NCI-H1105 (cell line): ENCODE measurements around the gene MAGEA9B.
"Not testable (repeated sequence)": the region's sequence is repeated elsewhere in the genome, so short reads cannot be mapped to it uniquely, and the experiment has no call there.

Source experiments
- DNase-seq: peaks from one replicate; lab custom pipeline; 2025; lab: John Stamatoyannopoulos, UW

Gene MAGEA9B, protein sequence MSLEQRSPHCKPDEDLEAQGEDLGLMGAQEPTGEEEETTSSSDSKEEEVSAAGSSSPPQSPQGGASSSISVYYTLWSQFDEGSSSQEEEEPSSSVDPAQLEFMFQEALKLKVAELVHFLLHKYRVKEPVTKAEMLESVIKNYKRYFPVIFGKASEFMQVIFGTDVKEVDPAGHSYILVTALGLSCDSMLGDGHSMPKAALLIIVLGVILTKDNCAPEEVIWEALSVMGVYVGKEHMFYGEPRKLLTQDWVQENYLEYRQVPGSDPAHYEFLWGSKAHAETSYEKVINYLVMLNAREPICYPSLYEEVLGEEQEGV

DNA sequence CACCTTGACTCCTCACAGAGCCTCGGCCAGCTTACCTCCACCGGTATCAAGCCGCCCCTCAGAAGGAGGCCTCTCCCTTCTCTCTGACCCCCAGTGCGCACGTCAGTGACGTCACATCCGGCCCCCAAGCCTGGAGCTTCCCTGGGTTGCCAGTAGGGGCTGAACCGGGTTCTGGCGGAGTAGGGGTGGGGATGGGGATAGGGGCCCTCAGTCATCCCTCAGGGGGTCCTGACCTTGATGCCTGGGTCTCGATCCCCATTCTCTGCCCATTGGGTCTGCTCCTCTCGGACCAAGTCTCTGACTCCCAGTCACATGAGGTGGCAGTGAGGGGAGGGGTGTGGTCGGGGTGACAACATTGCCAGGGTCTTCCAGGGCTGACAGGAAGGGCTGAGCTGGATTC, at the start of gene MAGEA9B:
MAGEA9B (minus strand) TSS at position 101 of the 400 bp plus-strand sequence. CDS start 4,280 bp downstream, outside the sequence.
- not testable (repeated sequence) for DNase-seq

DNA sequence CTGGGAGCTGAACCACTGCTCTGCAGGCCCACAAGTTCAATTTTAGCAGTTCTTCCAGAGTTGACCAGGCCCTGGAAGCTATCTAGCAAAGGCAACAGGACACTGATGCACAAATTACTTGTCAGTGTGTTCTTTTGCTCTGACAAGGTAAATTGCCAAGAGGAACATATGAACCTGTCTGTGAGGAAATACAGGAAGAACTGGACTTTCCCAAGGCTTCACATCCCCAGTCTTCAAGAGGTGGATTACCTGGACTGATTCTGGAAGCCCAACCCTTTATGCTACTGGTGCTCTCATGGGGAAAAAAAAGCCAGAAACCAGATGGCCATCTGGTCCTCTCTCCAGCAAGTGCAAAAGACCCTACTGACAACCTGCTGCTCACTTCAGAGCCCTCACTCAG, 46.3 kb upstream of the MAGEA9B start:
- DNase-seq: no peak

DNA sequence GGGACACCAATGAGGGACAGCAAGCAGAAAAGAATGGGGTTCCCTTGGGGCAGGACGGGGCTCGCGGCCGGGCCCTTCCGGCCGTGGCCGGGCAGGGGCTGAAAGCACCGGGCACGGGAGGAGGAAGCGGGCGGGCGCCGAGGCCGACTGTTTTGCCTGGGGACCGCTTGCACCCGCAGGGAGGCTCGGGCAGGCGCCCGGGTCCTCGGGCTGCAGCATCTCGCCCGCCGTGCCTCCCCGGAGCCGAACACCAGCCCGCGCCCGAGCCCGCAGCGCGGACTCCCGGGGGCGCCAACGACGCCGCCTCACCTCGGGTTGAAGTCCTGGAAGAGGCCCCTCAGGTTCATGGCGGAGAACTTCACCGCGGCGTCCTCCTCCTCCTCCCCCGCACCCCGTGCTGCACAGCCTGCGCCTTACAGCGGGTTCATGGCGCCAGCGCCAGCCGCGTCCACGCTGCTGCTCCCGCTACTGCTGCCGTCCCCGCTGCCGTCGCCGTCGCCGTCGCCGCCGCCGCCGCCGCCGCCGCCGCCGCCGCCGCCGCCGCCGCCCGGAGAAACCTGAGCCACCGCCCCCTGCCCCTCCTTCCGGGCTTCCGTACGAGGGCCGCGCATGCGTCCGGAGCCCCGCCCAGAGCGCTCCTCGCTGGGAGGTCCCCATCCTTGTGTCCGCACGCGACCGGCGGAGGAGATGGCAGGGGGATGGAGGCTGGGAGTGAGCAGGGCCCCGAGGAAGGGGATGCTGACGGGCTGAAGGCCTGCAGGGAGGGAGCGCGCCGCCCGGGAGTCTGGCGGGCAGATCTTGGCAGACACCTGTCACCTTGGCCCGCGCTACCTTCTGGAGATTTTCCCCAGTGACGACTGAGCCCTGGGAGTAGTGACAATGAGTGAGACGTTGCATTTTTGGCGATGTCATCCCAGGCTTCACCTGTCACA, 44.2 kb upstream of the MAGEA9B start, which contains the start of gene TMEM185A:
TMEM185A (minus strand) TSS at position 559 of the 932 bp plus-strand sequence; CDS start at position 347, 212 bp downstream.
- DNase-seq: peak; percentile 85

DNA sequence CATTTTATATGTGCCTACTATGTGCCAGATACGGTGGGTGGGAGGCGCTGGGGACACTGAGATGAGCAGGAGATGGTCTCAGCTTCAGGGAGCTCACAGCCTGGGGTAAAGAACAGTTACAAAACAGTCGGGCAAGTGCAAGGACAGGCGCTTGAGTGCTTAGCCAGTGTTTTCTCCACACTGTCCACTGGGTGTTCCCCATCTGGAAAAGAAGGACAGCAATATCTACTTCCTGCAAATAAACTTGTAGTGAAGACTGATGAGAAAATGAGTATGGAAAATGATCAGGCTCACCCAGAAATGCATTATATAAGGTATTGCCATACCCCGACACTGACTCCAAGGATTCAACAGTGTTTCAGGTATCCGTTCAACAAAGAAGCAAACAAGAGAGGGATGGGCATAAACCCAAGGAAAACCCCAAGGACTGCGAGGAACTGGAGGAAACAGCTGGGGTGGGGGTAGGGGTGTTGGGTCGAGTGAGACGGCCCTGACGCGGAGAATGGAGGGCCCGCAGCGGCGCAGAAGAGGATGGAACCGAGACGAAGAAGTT, 43.5 kb upstream of the MAGEA9B start:
- DNase-seq: no peak

DNA sequence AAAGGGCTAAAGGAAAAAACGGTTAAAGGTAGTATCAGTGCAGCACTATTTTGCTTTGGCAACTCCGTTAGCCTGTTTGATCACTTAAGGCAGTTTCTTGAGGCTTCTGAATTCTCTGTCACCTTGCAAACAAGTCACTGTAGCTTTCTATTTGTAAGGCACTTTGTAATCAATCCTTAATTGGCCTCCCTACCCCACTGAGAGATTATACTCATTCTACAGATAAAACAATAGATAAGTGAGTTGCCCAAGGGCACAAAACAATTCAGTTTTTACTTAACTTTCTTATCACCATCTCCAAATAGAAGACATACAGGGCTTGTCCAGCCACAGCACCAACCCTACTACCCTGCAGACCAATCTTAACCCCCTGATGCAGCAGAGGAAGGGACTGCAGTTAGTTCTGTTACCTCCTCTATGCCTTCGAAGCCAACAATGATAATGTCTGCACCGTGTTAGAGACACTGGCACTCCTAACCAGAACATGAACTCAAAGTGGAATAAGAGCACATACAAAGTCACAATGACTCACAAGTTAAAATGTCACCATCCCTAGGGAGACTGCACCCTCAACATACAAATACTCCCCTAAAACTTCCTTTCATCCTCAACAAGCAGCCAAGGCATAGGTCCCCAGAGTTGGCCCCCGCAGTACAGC, 42.6 kb upstream of the MAGEA9B start:
- DNase-seq: no peak

DNA sequence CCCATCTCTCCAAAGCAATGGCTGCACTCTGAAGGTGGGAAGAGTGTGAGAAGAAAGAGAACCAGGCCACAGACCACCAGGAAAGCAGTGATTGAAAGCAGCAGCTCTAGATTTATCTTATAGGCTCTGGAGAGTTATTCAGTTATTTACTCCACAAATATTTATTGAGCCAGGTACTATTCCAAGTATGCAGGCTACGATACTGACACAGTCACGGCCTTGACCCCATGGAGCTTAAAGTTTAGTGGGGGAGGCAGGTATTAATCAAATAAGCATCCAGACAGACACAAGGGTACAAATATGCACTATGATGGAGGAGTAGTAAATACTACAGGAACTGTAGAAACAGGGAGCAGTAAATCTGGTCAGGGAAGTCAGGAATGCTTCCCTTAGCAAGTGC, 41.5 kb upstream of the MAGEA9B start:
- DNase-seq: no peak

DNA sequence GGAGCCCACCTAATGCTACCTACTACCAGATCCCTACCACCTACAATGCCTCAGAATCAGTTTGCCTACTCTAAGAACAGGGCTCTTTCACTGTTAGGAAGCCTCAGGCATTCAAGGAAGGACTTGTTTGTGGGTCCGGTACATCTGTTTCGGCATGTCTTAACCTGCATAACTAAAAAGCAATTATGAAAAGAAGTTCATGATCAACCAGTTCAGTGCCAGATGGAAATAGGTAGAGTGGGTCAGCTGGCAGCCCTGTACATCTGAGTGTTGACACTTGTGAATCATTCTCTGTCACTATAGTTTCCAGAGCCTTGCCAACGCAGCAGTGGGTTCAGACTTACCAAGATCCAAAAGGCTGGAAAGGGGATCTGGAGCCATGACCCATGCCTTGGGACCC, 41.0 kb upstream of the MAGEA9B start:
- peak; percentile 13 for DNase-seq

DNA sequence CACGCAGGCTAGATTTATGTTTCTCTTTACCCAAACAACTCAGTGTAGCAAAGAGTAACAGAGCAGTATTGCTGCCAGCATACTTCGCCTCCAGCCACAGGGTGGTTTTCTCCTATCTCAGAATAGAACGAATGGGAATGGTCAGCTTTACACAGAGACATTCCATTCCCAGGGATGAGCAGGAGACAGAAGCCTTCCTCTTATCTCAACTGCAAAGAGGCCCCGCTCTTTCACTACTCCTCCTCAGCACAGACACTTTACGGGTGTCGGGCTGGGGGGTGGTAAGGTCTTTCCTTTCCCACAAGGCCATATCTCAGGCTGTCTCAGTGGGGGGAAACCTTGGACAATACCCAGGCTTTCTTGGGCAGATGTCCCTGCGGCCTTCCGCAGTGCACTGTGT, 39.6 kb upstream of the MAGEA9B start:
- DNase-seq: not testable (repeated sequence)

DNA sequence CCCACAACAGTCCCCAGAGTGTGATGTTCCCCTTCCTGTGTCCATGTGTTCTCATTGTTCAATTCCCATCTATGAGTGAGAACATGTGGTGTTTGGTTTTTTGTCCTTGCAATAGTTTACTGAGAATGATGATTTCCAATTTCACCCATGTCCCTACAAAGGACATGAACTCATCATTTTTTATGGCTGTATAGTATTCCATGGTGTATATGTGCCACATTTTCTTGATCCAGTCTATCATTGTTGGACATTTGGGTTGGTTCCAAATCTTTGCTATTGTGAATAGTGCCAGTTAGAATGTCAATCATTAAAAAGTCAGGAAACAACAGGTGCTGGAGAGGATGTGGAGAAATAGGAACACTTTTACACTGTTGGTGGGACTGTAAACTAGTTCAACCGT, 32.4 kb upstream of the MAGEA9B start:
- not testable (repeated sequence) for DNase-seq

DNA sequence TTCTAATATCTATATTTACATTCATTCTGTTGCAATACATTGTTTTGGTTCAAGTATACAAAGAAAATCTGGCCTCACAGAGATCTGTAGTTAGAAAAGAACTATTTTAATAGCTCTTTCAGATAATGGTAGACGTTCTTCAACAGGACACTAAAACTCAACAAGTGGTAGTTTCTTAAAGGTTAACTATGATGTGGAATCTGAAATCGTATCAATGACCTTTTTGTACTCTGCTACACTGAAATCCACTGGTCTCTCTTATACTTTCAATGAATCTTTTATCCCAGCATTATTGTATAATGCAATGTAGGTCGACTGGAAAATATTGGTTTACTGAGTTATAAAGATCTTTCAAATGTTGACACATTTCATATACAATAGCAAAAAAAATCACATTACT, 31.6 kb upstream of the MAGEA9B start:
- DNase-seq: no peak

DNA sequence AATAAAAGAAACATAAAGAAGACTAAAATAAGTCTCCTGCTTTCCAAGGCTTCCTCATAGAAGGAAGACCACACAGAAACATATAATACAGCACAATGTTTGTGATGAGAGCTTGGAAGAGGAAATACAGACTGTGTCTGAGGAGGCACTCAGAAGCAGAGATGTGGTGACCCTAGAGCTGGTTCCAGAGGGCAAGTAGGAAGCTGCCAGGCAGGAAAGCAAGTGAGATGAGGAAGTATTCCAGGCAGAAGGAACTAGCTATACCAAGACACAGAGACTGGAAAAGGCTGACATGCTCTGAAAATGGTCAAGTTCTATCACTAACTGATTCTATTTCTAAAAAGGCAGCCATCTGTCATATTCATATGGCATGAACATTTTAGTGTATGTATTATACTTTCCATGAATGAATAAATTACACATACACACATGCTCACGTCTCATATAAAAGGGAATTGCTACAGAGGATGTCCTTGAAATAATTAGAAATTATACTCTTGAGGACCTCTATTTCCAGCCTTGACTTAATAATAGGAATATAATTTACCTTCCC, 24.4 kb upstream of the MAGEA9B start:
- no peak for DNase-seq

DNA sequence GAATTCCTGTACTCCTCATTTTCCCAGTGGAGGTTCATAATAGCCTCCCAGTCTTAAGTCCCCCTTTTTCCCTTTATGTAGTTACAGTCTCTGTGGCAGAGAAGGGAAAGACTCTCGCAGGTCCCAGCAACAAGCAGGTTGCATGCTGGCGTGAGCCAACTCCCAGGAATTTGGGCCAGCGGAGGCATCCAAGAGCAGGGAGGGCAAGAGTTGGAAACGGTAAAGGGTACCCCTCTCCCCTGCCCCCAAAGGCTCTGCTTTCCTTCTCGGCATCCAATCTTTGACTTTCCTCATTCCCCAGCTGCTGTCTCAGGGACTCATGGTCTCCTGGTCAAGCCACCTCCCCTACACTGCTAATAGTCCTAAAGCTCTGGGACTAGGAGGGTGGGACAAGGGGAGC, 23.3 kb upstream of the MAGEA9B start:
- DNase-seq: no peak

DNA sequence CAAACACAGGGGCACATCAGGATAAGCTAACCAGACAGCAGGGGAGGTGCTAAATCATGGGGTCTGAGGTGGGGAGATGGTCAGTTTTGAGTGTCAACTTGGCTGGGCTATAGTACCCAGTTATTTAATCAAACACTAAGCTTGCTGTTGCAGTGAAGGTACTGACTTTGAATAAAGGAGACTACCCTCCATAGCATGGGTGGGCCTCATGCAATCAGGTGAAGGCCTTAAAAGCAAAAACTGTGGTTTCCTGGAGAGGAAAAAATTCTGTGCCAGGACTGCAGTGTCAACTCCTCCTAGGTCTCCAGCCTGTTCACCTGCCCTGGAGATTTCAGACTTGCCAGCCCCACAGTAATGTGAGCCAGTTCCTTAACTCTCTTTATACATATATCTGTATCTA, 20.4 kb upstream of the MAGEA9B start:
- no peak for DNase-seq

DNA sequence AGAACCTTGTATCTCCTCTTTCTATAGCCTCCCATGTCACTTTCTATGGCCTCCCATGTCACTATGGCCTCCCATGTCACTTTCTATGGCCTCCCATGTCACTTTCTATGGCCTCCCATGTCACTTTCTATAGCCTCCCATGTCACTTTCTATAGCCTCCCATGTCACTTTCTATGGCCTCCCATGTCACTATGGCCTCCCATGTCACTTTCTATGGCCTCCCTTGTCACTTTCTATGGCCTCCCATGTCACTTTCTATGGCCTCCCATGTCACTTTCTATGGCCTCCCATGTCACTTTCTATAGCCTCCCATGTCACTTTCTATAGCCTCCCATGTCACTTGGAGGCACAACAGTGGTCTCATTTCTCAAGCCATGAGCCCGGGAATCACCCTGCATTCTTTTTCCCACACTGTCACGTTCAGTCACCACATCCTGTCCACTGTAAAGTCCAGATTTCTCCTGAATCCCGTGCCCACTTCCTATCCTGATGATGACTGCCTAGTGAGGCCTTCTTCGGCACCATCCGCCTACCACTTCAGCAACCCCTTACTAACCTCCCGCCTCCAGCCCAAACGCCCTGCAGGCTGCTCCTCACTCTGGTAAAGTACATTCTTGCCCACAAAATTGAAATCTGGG, 18.1 kb upstream of the MAGEA9B start:
- not testable (repeated sequence) for DNase-seq

DNA sequence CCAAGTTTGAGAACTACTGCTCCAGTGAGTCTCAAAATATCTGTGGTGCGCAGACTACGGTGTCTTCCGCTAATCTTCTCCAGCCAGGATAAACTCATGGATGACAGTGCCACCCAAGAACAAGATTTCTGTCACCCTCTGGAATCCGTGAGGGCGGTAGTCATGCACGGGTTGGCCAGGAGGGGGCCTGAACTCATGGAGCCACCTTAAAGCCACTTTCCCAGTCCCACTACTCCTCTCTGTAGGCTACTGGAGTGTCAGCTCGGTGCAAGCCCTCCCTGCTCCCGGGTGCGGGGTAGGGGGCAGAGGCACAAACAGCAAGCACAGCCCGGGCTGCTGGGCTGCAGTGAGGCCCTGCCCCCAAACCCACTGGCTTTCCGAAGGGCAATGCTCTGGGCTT, 11.3 kb upstream of the MAGEA9B start:
- DNase-seq: not testable (repeated sequence)

DNA sequence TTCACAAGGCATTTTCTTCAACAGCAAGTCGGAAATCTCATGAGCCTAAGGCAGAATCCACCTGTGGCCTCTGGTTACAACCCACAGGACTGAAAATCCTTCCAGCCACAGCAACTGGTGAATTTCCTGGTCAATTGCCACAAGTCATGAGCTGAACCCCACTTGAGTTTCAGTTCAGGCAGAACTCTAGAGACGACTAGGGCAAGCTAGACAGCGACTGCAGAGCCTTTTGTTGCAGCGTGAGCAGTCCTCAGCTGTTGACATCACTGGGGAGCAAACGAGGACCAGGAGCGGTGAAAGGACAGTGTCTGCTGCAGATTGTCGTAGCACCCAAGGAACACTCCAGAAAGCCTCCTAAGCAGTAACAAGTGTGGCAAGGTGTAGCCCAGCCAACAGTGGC, 8.7 kb upstream of the MAGEA9B start:
- DNase-seq: not testable (repeated sequence)

DNA sequence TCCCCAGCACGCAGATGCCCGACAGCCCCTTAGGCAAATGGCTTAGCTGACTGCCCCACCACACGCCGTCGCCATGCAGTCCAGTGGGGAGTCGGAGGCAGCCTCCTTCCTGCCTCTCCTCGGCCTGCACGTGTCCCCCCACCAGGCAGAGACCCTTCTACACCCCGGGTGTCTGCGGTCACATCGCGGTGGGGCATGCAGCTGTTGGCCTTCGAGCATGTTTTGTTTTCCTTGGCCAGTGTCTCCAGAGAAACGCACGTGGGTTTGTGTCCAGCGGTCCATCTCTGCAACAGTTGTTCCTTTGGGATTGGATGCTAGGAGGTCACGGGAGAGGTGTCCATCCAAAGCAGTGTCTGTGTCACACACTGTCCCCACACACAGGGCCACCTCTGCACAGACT, 8.0 kb upstream of the MAGEA9B start, which contains the start of gene HSFX2:
HSFX2 (minus strand) TSS at position 101 of the 400 bp plus-strand sequence. CDS start 614 bp downstream, outside the sequence.
- not testable (repeated sequence) for DNase-seq

DNA sequence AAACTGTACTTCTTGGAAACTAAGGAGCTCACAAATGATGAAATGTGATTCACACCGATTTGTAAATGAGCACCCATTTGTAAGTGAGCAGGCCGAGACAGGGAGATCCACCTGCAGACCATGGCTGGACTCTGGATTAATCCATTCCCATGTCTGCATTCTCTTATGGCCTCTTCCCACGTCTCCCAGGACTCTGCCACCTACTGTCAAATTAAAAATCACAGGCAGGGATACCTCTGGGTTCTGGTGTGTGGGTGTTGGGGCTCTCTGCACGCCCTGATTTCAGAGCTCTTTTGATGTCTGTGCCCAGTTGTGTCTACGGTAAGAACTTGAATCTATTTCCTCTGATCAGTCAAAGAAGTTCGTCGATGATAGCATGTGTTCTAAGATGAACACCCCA, 3.7 kb upstream of the MAGEA9B start:
- not testable (repeated sequence) for DNase-seq

DNA sequence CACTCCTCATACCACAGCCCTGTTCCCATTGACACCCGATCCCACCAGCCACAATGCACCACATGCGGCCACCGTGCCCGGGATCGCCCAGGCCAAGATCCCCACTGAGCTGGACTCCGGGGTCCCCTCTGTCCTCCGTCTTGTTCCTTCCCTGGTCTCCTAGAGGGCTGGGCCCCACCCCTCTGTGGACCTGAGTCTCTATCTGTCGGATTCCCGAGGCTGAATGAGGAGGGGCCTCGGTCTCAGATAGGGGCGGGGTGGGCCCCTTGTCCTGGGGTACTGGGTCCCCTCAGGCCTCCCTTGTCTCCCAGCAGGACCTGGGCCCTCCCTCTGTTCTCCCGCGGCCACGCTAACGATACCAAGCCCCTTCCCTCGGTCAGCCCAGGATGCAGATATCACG, 1.6 kb downstream of the MAGEA9B start:
- DNase-seq: not testable (repeated sequence)

DNA sequence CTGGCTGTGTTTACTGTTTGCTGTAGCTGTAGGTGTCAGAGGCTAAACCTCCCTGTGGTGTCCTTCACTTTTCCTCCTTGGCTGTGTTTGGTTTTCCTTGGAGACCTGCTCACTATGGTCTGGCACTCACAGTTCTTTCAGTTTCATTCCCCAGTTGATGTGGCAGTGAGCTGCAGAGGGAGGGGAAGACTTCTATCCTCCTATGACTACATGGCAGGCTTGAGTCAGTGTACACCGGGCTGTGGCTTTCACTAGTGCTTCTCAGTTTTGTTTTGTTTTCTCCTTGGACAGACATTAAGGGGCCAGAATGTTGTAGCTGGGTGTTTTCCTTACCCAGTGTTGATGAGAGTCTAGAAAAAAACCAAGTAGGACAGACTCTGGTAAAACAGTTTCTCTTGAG, 13.8 kb downstream of the MAGEA9B start:
- DNase-seq: not testable (repeated sequence)

DNA sequence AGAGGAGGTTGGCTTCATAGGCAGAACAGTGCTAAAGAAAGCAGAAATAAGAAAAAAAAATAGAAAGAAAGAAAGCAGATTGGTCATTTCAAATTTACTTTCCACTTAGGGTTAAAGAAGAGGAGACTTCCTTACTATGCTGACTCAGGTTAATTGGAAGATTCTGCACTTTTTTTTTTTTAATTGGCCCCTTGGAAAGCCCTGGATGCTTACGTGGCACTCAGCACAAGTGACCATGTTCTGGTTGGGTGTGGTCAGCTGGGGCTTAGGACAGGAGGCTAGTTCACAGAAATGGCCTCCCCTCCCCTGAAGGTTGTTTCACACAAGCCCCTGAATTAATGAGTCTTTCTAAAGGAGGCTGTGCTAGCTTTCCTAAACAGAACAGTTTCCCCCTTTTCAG, 14.5 kb downstream of the MAGEA9B start:
- DNase-seq: no peak
